Measurements from ENCODE around the gene RRP12. TPM values are rescaled to one million over a fixed set of nuclear protein-coding genes. Genes with fewer than 3 reads are reported as not detected.
"Not testable (repeated sequence)": the region's sequence is repeated elsewhere in the genome, so short reads cannot be mapped to it uniquely, and the experiment has no call there.

Gene RRP12
- polyA plus RNA-seq, 3 donors, result 10.9 to 22.4 (median 17.4) TPM

GRCh38 chr10:97353945-97354344 lies 47.2 kb downstream of the RRP12 start:
- no peak overlapping the region for H3K27ac ChIP-seq (ENCODE audit: low read depth, low read length)
- 58 to 90% (median 66%) methylated on average over 4 of the region's 4 CpGs for WGBS, 3 donors

GRCh38 chr10:97349752-97350513 lies 51.2 kb downstream of the RRP12 start:
- no peak overlapping the region for H3K27ac ChIP-seq (ENCODE audit: low read depth, low read length)
- 62 to 90% (median 81%) methylated on average over 12 of the region's 12 CpGs for WGBS, 3 donors

GRCh38 chr10:97347317-97347716 lies 53.8 kb downstream of the RRP12 start:
- WGBS, 3 donors, result 94 to 97% (median 95%) methylated on average over 4 of the region's 4 CpGs
- no peak overlapping the region for H3K27ac ChIP-seq (ENCODE audit: low read depth, low read length)

GRCh38 chr10:97343664-97344063 lies 57.5 kb downstream of the RRP12 start:
- WGBS, 3 donors, result 75 to 80% (median 76%) methylated on average over 6 of the region's 6 CpGs
- not testable (repeated sequence) for H3K27ac ChIP-seq (ENCODE audit: low read depth, low read length)

GRCh38 chr10:97341416-97341815 lies 59.7 kb downstream of the RRP12 start:
- H3K27ac ChIP-seq (ENCODE audit: low read depth, low read length), result no peak overlapping the region
- 73 to 78% (median 77%) methylated on average over 2 of the region's 2 CpGs for WGBS, 3 donors

GRCh38 chr10:97338041-97338440 lies 63.1 kb downstream of the RRP12 start:
- 47 to 56% (median 50%) methylated on average over 5 of the region's 5 CpGs for WGBS, 3 donors

GRCh38 chr10:97336942-97337831 lies 64.0 kb downstream of the RRP12 start:
- no peak overlapping the region for H3K27ac ChIP-seq (ENCODE audit: low read depth, low read length)
- 24 to 38% (median 34%) methylated on average over 11 of the region's 11 CpGs for WGBS, 3 donors

More at GRCh38 chr10:97338041-97338440, 63.1 kb downstream of the RRP12 start:
- H3K27ac ChIP-seq (ENCODE audit: low read depth, low read length), result no peak overlapping the region

- WGBS, 3 donors, result 34 to 41% (median 38%) methylated on average over 5 of the region's 5 CpGs
- H3K27ac ChIP-seq (ENCODE audit: low read depth, low read length), result no peak overlapping the region
These were observed 64.7 kb downstream of the RRP12 start for GRCh38 chr10:97336446-97336845.

- H3K27ac ChIP-seq (ENCODE audit: low read depth, low read length), result no peak overlapping the region
- 39 to 47% (median 42%) methylated on average over 5 of the region's 5 CpGs for WGBS, 3 donors
These were observed 65.1 kb downstream of the RRP12 start for GRCh38 chr10:97336006-97336405.

GRCh38 chr10:97335188-97335619 lies 65.9 kb downstream of the RRP12 start:
- whole genome bisulfite sequencing, 3 donors, result 5 to 9% (median 6%) methylated on average over 25 of the region's 25 CpGs

GRCh38 chr10:97334370-97335175 lies 66.6 kb downstream of the RRP12 start, which contains the start of gene FRAT2:
Gene FRAT2, minus strand, starts transcription at chr10:97334729. Its CDS starts 157 bp downstream, at chr10:97334572.
- 0% methylated on average over 77 to 102 of the region's 103 CpGs for WGBS, 3 donors
- H3K27ac ChIP-seq (ENCODE audit: low read depth, low read length), result peak within 1 kb of the TSS; percentile 38

More at GRCh38 chr10:97335188-97335619, 65.9 kb downstream of the RRP12 start:
- no peak overlapping the region for H3K27ac ChIP-seq (ENCODE audit: low read depth, low read length)

- 0 to 1% (median 1%) methylated on average over 75 to 89 of the region's 89 CpGs for WGBS, 3 donors
These were observed 67.4 kb downstream of the RRP12 start for GRCh38 chr10:97333601-97334369.

GRCh38 chr10:97333351-97333600 lies 67.9 kb downstream of the RRP12 start:
- 1 to 3% (median 1%) methylated on average over 7 of the region's 7 CpGs for WGBS, 3 donors
- H3K27ac ChIP-seq (ENCODE audit: low read depth, low read length), result peak overlapping the region; percentile 11

More at GRCh38 chr10:97333601-97334369, 67.4 kb downstream of the RRP12 start:
- H3K27ac ChIP-seq (ENCODE audit: low read depth, low read length), result peak overlapping the region; percentile 11

- 11 to 17% (median 12%) methylated on average over 18 of the region's 18 CpGs for WGBS, 3 donors
- peak overlapping the region; percentile 11 for H3K27ac ChIP-seq (ENCODE audit: low read depth, low read length)
These were observed 68.4 kb downstream of the RRP12 start for GRCh38 chr10:97332591-97333350.

GRCh38 chr10:97331153-97331703 lies 69.9 kb downstream of the RRP12 start:
- no peak overlapping the region for H3K27ac ChIP-seq (ENCODE audit: low read depth, low read length)
- WGBS, 3 donors, result 66 to 73% (median 73%) methylated on average over 6 of the region's 6 CpGs

GRCh38 chr10:97329766-97330165 lies 71.4 kb downstream of the RRP12 start:
- 57 to 93% (median 89%) methylated on average over 5 of the region's 5 CpGs for WGBS, 3 donors
- no peak overlapping the region for H3K27ac ChIP-seq (ENCODE audit: low read depth, low read length)
